ENCODE results near the gene PGBD1. TPM values are rescaled to one million over a fixed set of nuclear protein-coding genes. Genes with fewer than 3 reads are reported as not detected.
A peak's percentile ranks its signal among the peaks of the same experiment; 100 is the strongest.

Gene PGBD1
- total RNA-seq (2013; cell fraction: nucleolus; rRNA removed), result 6.6 and 7.0 TPM in 2 replicates
- total RNA-seq (2014; rRNA removed) (3.7 and 4.4 TPM in 2 replicates), total RNA-seq (2014; rRNA removed; fragmentation: Illumina TruSeq; extraction: Trizol) (3.9 and 4.2 TPM in 2 replicates), total RNA-seq (2021) (3.0 and 3.7 TPM in 2 replicates), polyA plus RNA-seq (2011; rRNA removed) (1.9 and 2.5 TPM in 2 replicates), polyA plus RNA-seq (2014; fragmentation: Illumina TruSeq; extraction: Trizol) (4.4 and 4.8 TPM in 2 replicates), polyA plus RNA-seq (2014; fragmentation: Nextera tagmentation; extraction: Ambion mirVana) (1 to 10 TPM; 2.0 to 2.2 TPM), polyA plus RNA-seq (2014; rRNA removed) (2.9 and 3.8 TPM in 2 replicates), polyA plus RNA-seq (2016; fragmentation: Nextera tagmentation; extraction: Ambion mirVana) (1 to 10 TPM; 4.5 to 4.9 TPM), polyA minus RNA-seq (2011; rRNA and poly(A)+ RNA removed) (1.0 and 2.0 TPM in 2 replicates), Bru-seq, nascent RNA (percentile 67 among the genes with signal in this experiment), BruChase-seq, experiment 1, labeled RNA remaining after a 6-hour chase (percentile 64 among the genes with signal in this experiment), BruChase-seq, experiment 2, labeled RNA remaining after a 2-hour chase (percentile 70 among the genes with signal in this experiment)
- 1.3 TPM for polyA plus RNA-seq (2011; ENCODE audit: low read depth)
- polyA plus RNA-seq (2011; cell fraction: cytosol; rRNA removed), result 1.0 and 1.5 TPM in 2 replicates
- 3.1 and 3.6 TPM in 2 replicates for polyA plus RNA-seq (2011; cell fraction: nucleus; rRNA removed)
- 1.5 and 1.7 TPM in 2 replicates for polyA plus RNA-seq (2012)
- 0.83 and 0.94 TPM in 2 replicates for polyA minus RNA-seq (2011; cell fraction: cytosol; rRNA and poly(A)+ RNA removed)
- polyA minus RNA-seq (2011; cell fraction: nucleus; rRNA and poly(A)+ RNA removed), result 1.1 TPM in 2 replicates
- long read RNA-seq, experiment 1, partial matches to known transcripts, result 3 of 8 reads
- long read RNA-seq, experiment 1, other reads (novel, unspliced or antisense), result 4 of 8 reads
- long read RNA-seq, experiment 2, partial matches to known transcripts, result 2 of 24 reads
- long read RNA-seq, experiment 2, other reads (novel, unspliced or antisense), result 18 of 24 reads

GRCh38 chr6:28281288-28282064 lies at the start of gene PGBD1:
Gene PGBD1 (plus strand): TSS chr6:28281572. CDS start chr6:28283814, 2,242 bp downstream.
- FAIRE-seq (no peak), ATAC-seq (peak; percentile 97), DNase-seq (ENCODE audit: low read depth, low spot score) (no peak)
- Histone ChIP-seq H3K4me3 (peak within 1 kb of the TSS; percentile 71), H3K27ac (ENCODE audit: control insufficient read depth, insufficient read depth) (no peak within 1 kb of the TSS; the same call in 1 of the 2 replicates), H2AFZ (ENCODE audit: control insufficient read depth, low read depth, low read length) (peak within 1 kb of the TSS; percentile 88), H3K27me3 (replicated peaks in 1 of 2; ENCODE audit: control insufficient read depth in 2 of 2, insufficient read depth in 2 of 2, low read length in 1 of 2) (no peaks in the 10 kb centered on the region), H3K79me2 (ENCODE audit: control insufficient read depth, insufficient read depth, low read length) (no peaks in the 10 kb centered on the region), H3K4me1 (ENCODE audit: control insufficient read depth, insufficient read depth, low read length) (no peaks in the 10 kb centered on the region), H3K9ac (ENCODE audit: control insufficient read depth, insufficient read depth, low read length) (peak within 1 kb of the TSS; percentile 69), H3K9me3 (replicated peaks; ENCODE audit: control insufficient read depth, insufficient read depth, low read length) (peaks cover 1% of the 10 kb centered on the region; the same call in 1 of the 3 replicates), H4K20me1 (ENCODE audit: control insufficient read depth, insufficient read depth) (no peaks in the 10 kb centered on the region), H3K4me2 (ENCODE audit: control insufficient read depth, insufficient read depth) (peak within 1 kb of the TSS; percentile 85), H3K36me3 (ENCODE audit: control insufficient read depth in 2 of 2, insufficient read depth in 2 of 2, low read length in 1 of 2) (peaks cover 0 to 2% of the 10 kb centered on the region in 2 experiments; a peak in 2 of 4 replicates)
- ChIA-PET POLR2A (interaction anchor here (0.5 to 1.3 kb wide), 6 partner anchors 14 to 91 kb away, joined by 3 to 6 read pairs (median 4); partner anchors contain the start of genes ZKSCAN4 and ZSCAN31), SMC1A (ENCODE audit: uncharacterized antibody, unreplicated experiment) (interaction anchor here (1.0 to 4.9 kb wide), 8 partner anchors 10 to 74 kb away, joined by 3 to 27 read pairs (median 5); partner anchors contain the start of genes ZKSCAN3, ZKSCAN4, ZSCAN26 and ZSCAN31), CTCF (interaction anchor here (0.9 kb wide), 1 partner anchor 75 kb away, joined by 3 read pairs; no protein-coding TSS in a partner anchor), RAD21 (ENCODE audit: unreplicated experiment) (interaction anchor here (0.9 to 3.2 kb wide), 4 partner anchors 14 to 140 kb away, joined by 3 to 14 read pairs (median 6); partner anchors contain the start of genes ZKSCAN3, ZKSCAN8 and ZSCAN26)
- 1% methylated on average over 50 of the region's 50 CpGs for WGBS (ENCODE audit: insufficient coverage, insufficient replicate concordance, low lambda C conversion rate, missing lambda C conversion rate)
- no TSS peak for BruUV-seq (replicated peaks)
- in situ Hi-C loops (cut with MboI), result no loop called here
- intact Hi-C loops (cut with micrococcal nuclease; ENCODE audit: unreplicated experiment), result loop anchor here (5.0 kb wide), 1 partner anchor 66 kb away; the partner anchor contains the start of gene ZKSCAN3
- peak; percentile 57; the same call in 1 of the 2 replicates for TF ChIP-seq POLR2AphosphoS5 (IDR thresholded peaks at IDR 0.05; ENCODE audit: low read length)
- TF ChIP-seq RAD21 (IDR thresholded peaks at IDR 0.05; ENCODE audit: insufficient read depth, low read depth, low read length), result 0 out of 2 replicates have a peak, but pooled peaks have one; percentile 2
- TF ChIP-seq, protein P1, sequence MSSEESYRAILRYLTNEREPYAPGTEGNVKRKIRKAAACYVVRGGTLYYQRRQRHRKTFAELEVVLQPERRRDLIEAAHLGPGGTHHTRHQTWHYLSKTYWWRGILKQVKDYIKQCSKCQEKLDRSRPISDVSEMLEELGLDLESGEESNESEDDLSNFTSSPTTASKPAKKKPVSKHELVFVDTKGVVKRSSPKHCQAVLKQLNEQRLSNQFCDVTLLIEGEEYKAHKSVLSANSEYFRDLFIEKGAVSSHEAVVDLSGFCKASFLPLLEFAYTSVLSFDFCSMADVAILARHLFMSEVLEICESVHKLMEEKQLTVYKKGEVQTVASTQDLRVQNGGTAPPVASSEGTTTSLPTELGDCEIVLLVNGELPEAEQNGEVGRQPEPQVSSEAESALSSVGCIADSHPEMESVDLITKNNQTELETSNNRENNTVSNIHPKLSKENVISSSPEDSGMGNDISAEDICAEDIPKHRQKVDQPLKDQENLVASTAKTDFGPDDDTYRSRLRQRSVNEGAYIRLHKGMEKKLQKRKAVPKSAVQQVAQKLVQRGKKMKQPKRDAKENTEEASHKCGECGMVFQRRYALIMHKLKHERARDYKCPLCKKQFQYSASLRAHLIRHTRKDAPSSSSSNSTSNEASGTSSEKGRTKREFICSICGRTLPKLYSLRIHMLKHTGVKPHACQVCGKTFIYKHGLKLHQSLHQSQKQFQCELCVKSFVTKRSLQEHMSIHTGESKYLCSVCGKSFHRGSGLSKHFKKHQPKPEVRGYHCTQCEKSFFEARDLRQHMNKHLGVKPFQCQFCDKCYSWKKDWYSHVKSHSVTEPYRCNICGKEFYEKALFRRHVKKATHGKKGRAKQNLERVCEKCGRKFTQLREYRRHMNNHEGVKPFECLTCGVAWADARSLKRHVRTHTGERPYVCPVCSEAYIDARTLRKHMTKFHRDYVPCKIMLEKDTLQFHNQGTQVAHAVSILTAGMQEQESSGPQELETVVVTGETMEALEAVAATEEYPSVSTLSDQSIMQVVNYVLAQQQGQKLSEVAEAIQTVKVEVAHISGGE (CRISPR knock-in tag; IDR thresholded peaks at IDR 0.05), result no peak
- TF ChIP-seq MTA2 (IDR thresholded peaks at IDR 0.05; ENCODE audit: low read depth), result no peak
- TF ChIP-seq NR2C2 (IDR thresholded peaks at IDR 0.05; ENCODE audit: borderline replicate concordance, control insufficient read depth, insufficient read length, low read depth), result no peak
- TF ChIP-seq SMAD1 (IDR thresholded peaks at IDR 0.05; ENCODE audit: low read depth, partially characterized antibody), result no peak
- TF ChIP-seq MEF2B (IDR thresholded peaks at IDR 0.05; ENCODE audit: partially characterized antibody, poor library complexity, severe bottlenecking), result peak; percentile 49
- no peak for TF ChIP-seq USF1 (IDR thresholded peaks at IDR 0.05; ENCODE audit: borderline replicate concordance, extremely low read length, insufficient read depth, low read depth, low read length)
- TF ChIP-seq DPF2 (IDR thresholded peaks at IDR 0.05), result 0 out of 2 replicates have a peak, but pooled peaks have one; percentile 21
- TF ChIP-seq POLR2A (IDR thresholded peaks at IDR 0.05; ENCODE audit: low read depth, low read length), result peak; percentile 72
- peak; percentile 42; the same call in 1 of the 2 replicates for TF ChIP-seq TCF12 (IDR thresholded peaks at IDR 0.05; ENCODE audit: low read depth, low read length)
- 0 out of 2 replicates have a peak, but pooled peaks have one; percentile 18 for TF ChIP-seq NR2F1 (conservative IDR thresholded peaks at IDR 0.05)
- peak; percentile 61 for TF ChIP-seq IKZF1 (conservative IDR thresholded peaks at IDR 0.05)
- no peak for TF ChIP-seq MYC (IDR thresholded peaks at IDR 0.05; ENCODE audit: insufficient read depth, insufficient read length, insufficient replicate concordance, low read length, severe bottlenecking)
